Retinal pigment epithelial cell (primary cell): ENCODE data around the gene SLC35E3.
"Not testable (repeated sequence)": the region's sequence is repeated elsewhere in the genome, so short reads cannot be mapped to it uniquely, and the experiment has no call there.

Source experiments
- DNase-seq: peaks from one replicate; pipeline ENCODE4 v3.0.0-alpha.2; 2010; ENCODE audit warnings: low read depth
- H3K4me3 ChIP-seq: 2 replicates; pipeline ENCODE4 v1.5.1; 2011; ENCODE audit warnings: mild to moderate bottlenecking, low read length, control low read depth, moderate library complexity
- TF ChIP-seq, protein P1 (sequence below): conservative IDR thresholded peaks from 2 replicates; pipeline ENCODE4 v1.5.1; 2011; ENCODE audit warnings: low read depth, low read length, control low read depth, inconsistent platforms

SLC35E3 gene

DNA sequence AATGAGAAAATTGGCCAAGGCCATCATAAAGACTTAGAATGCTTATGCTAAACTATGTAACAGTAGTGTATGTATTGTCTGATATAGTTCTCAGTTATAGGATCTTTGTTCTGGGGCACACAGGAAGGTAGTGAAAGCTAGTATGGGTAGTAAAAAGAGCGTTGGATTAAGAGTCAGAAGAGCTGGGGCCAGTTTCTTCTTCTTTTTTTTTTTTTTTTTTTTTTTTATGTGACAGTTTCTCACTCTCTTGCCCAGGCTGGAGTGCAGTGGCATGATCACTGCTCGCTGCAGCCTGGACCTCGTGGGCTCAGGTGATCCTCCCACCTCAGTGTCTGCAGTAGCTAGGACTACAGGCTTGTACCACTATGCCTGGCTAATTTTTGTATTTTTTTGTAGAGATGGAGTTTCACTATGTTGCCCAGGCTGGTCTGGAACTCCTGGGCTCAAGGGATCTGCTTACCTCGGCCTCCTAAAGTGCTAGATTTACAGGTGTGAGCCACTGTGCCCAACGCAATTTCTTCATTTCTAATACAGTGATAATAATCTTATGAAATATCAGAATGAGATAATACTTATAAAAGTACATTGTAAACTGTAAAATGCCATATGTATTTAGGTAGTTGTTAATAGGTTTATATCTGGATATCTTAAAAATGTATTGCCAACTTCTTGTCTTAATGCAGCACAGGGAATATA, 69.4 kb downstream of the SLC35E3 start:
- no peak overlapping the region for H3K4me3 ChIP-seq
- TF ChIP-seq, protein P1, sequence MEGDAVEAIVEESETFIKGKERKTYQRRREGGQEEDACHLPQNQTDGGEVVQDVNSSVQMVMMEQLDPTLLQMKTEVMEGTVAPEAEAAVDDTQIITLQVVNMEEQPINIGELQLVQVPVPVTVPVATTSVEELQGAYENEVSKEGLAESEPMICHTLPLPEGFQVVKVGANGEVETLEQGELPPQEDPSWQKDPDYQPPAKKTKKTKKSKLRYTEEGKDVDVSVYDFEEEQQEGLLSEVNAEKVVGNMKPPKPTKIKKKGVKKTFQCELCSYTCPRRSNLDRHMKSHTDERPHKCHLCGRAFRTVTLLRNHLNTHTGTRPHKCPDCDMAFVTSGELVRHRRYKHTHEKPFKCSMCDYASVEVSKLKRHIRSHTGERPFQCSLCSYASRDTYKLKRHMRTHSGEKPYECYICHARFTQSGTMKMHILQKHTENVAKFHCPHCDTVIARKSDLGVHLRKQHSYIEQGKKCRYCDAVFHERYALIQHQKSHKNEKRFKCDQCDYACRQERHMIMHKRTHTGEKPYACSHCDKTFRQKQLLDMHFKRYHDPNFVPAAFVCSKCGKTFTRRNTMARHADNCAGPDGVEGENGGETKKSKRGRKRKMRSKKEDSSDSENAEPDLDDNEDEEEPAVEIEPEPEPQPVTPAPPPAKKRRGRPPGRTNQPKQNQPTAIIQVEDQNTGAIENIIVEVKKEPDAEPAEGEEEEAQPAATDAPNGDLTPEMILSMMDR = no peak
- DNase-seq = no peak

GRCh38 chr12:68815928-68816800, 70.2 kb downstream of the SLC35E3 start:
- no peak overlapping the region for H3K4me3 ChIP-seq
- TF ChIP-seq, protein P1 = no peak
- DNase-seq = no peak

DNA sequence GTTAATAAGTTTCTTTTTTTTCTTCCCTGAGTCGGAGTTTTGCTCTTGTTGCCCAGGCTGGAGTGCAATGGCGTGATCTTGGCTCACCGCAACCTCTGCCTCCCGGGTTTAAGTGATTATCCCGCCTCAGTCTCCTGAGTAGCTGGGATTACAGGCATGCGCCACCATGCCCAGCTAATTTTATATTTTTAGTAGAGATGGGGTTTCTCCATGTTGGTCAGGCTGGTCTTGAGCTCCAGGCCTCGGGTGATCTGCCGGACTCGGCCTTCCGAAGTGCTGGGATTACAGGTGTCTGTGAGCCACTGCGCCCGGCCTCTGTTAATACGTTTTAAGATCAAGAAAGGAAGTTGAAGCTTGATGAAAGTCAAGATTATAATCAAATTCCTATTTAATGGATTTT, 73.5 kb downstream of the SLC35E3 start:
- DNase-seq, H3K4me3 ChIP-seq: not testable (repeated sequence)

DNA sequence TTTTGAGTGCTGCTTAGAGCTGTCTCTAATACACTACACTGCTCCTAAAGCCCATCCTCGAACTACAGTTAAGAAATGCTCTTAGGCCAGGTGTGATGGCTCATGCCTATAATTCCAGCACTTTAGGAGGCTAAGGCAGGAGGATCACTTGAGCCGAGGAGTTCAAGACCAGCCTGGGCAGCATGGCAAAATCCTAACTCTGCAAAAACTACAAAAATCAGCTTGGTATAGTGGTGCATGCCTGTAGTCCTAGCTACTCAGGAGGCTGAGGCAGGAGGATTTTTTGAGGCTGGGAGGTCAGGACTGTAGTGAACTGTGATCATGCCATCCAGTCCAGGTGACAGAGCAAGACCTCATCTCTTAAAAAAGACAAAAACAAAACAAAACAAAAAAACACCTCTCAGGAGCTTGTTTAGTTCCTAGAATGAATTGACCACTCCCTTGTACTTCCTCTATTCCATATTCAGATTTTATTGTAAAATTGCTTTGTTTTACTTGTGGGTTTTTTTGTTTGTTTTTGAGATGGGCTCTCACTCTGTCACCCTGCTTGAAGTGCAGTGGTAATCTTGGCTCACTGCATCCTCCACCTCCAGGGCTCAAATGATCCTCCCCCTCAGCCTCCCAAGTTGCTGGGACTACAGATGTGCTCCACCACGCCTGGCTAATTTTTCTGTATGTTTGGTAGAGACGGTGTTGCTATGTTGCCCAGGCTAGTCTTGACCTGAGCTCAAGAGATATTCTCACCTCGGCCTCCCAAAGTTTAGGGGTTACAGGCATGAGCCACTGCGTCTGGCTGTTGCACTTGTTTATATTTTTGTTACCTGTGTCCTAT, 75.6 kb downstream of the SLC35E3 start:
- H3K4me3 ChIP-seq = no peak overlapping the region
- no peak for DNase-seq
- TF ChIP-seq, protein P1 = no peak

GRCh38 chr12:68823696-68824095, 77.7 kb downstream of the SLC35E3 start:
- no peak overlapping the region for H3K4me3 ChIP-seq
- TF ChIP-seq, protein P1 = no peak
- no peak for DNase-seq

DNA sequence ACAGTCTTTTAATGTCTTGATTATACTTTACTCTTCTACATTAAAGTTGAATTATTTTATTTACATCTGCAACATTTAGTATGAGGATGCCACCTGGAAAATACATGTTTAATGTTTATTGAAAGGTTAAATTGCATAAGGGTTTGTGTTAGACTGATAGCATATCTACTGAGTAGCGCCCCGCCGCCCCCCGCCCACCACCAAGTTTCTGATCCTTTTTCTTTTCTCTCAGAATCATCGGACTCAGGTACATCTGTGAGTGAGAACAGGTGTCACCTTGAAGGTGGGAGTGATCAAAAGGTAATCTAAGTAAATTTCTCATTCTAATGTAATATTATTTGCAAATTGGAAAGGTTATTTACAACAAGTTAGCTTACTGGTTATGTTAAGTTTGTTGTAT, 78.2 kb downstream of the SLC35E3 start:
- H3K4me3 ChIP-seq = no peak overlapping the region
- TF ChIP-seq, protein P1 = no peak
- no peak for DNase-seq

DNA sequence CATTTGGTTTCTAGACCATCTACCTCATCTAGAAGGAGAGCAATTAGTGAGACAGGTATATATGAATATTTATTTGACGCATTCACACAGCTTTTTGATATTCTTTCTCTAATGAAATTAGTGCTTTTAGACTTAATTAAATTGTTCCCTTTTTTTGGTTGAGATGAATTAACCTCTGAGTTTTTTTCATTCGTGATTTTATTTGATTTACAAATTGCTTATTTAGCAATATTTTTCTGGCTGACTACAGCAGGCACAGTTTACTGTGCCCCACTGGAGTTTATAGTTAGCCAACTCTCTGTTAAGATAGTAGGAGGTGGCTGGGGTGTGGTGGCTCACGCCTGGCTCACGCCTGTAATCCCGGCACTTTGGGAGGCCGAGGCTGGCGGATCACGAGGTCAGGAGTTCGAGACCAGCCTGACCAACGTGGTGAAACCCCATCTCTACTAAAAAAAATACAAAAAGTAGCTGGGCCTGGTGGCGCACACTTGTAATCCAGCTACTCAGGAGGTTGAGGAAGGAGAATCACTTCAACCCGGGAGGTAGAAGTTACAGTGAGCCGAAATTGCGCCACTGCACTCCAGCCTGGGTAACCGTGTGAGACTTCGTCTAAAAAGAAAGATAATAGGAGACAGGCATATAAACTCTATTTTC, 78.7 kb downstream of the SLC35E3 start:
- no peak for DNase-seq
- no peak overlapping the region for H3K4me3 ChIP-seq
- TF ChIP-seq, protein P1 = no peak
